ENCODE data around the gene HASPIN. TPM values are rescaled to one million over a fixed set of nuclear protein-coding genes. Genes with fewer than 3 reads are reported as not detected.

HASPIN gene
- total and polyA plus RNA-seq, 9 of the 15 experiments (the other 6 are each of a cell fraction or from before 2014, with no cell fraction given): 0.81 to 13.5 (median 9.9) TPM

DNA sequence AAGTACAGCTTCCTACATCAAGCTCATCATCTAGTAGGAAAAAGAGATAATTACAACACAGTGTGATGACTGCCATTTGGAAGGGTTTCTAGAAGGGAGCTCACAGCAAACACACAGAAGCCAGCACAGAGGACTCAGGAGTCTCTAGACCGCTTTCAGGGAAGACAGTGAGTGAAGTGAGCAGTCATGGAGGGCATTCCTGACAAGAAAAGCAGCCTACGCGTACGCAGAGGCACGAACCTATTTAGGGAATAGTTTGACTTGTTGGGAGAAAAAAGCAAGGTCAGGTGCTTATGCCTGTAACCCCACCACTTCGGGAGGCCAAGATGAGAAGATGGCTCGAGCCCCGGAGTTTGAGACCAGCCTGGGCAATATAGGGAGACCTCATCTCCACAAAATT, 8.4 kb upstream of the HASPIN start:
- BruUV-seq (replicated peaks): no TSS peak
- Histone ChIP-seq H2AFZ (ENCODE audit: low read depth, low read length) (no peak overlapping the region), H3K4me1 (replicated peaks in 1 of 2; ENCODE audit: control insufficient read depth in 2 of 2, insufficient read depth in 2 of 2, low read length in 2 of 2) (peaks cover 3 to 8% of the 10 kb centered on the region in 2 experiments; a peak in 4 of 5 replicates), H3K9me3 (replicated peaks; ENCODE audit: control insufficient read depth, insufficient read depth, low read depth, low read length) (no peaks in the 10 kb centered on the region), H3K9ac (ENCODE audit: insufficient read depth in 1 of 2, low read depth in 2 of 2, low read length in 2 of 2) (no peak overlapping the region), H3K4me2 (ENCODE audit: insufficient read depth, low read length) (no peak overlapping the region), H3K27me3 (ENCODE audit: control insufficient read depth in 2 of 2, insufficient read depth in 2 of 2, low read length in 2 of 2) (no peaks in the 10 kb centered on the region), H3K36me3 (ENCODE audit: control insufficient read depth, insufficient read depth, low read length) (peaks cover 53% of the 10 kb centered on the region; the same call in 2 of the 3 replicates), H3K27ac (ENCODE audit: extremely low read depth, low read depth, low read length) (no peak overlapping the region), H3K79me2 (ENCODE audit: control insufficient read depth, insufficient read depth, low read length) (no peaks in the 10 kb centered on the region), H3K9me1 (ENCODE audit: control insufficient read depth, insufficient read depth, low read length) (no peaks in the 10 kb centered on the region), H3K4me3 (no peak overlapping the region), H4K20me1 (replicated peaks; ENCODE audit: control insufficient read depth, insufficient read depth, low read length) (no peaks in the 10 kb centered on the region)
- 92% methylated on average over 7 of the region's 8 CpGs for WGBS (ENCODE audit: insufficient coverage, low coverage, missing lambda C conversion rate)
- FAIRE-seq: no peak
- ChIA-PET POLR2A (interaction anchor here (1.6 kb wide), 1 partner anchor 14 kb away, joined by 4 read pairs; no protein-coding TSS in a partner anchor), CTCF (ENCODE audit: low intra/inter-chr PET ratio) (no interaction called here)
- ATAC-seq: no peak
- intact Hi-C loops (cut with micrococcal nuclease): no loop called here
- DNase-seq (ENCODE audit: extremely low read depth in 1 of 4, low spot score in 3 of 4): no peak
- TF ChIP-seq, protein P1, sequence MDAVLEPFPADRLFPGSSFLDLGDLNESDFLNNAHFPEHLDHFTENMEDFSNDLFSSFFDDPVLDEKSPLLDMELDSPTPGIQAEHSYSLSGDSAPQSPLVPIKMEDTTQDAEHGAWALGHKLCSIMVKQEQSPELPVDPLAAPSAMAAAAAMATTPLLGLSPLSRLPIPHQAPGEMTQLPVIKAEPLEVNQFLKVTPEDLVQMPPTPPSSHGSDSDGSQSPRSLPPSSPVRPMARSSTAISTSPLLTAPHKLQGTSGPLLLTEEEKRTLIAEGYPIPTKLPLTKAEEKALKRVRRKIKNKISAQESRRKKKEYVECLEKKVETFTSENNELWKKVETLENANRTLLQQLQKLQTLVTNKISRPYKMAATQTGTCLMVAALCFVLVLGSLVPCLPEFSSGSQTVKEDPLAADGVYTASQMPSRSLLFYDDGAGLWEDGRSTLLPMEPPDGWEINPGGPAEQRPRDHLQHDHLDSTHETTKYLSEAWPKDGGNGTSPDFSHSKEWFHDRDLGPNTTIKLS (IDR thresholded peaks at IDR 0.05; ENCODE audit: borderline replicate concordance, low read depth): no peak
- TF ChIP-seq U2AF1 (optimal IDR thresholded peaks at IDR 0.05; ENCODE audit: low read depth, low read length) (no peak), SREBF1 (IDR thresholded peaks at IDR 0.05; ENCODE audit: borderline replicate concordance, low read depth, low read length) (no peak), ZNF124 (CRISPR knock-in tag; IDR thresholded peaks at IDR 0.05) (no peak), ZNF311 (CRISPR knock-in tag; IDR thresholded peaks at IDR 0.05) (no peak), KAT2B (IDR thresholded peaks at IDR 0.05; ENCODE audit: low read depth, low read length) (no peak), EGR1 (conservative IDR thresholded peaks at IDR 0.05) (no peak)
- in situ Hi-C loops (cut with MboI): no loop called here
